ENCODE measurements around the gene HOXA2. TPM values are rescaled to one million over a fixed set of nuclear protein-coding genes. Genes with fewer than 3 reads are reported as not detected.

Gene HOXA2
- total RNA-seq, 2 experiments from 2014 or later, result not detected

- H3K27ac Mint-ChIP-seq, result no peak overlapping the region
- H3K36me3 Mint-ChIP-seq (ENCODE audit: low read depth), result no peaks in the 10 kb centered on the region
- H3K4me1 Mint-ChIP-seq, result no peaks in the 10 kb centered on the region
- ChIA-PET CTCF (interaction anchor here (0.6 kb wide), 2 partner anchors 24 to 403 kb away, joined by 3 read pairs; no protein-coding TSS in a partner anchor), POLR2A (no interaction called here)
- peaks cover 2% of the 10 kb centered on the region for H3K9me3 Mint-ChIP-seq
- no peak overlapping the region for H3K4me3 Mint-ChIP-seq
- peaks cover 41% of the 10 kb centered on the region for H3K27me3 Mint-ChIP-seq
- no peak for DNase-seq
Measured at GRCh38 chr7:27126596-27127327, 24.3 kb upstream of the HOXA2 start.

- Mint-ChIP-seq H3K9me3 (no peaks in the 10 kb centered on the region), H3K27ac (no peak overlapping the region), H3K4me1 (no peaks in the 10 kb centered on the region), H3K4me3 (no peak overlapping the region), H3K27me3 (peaks cover 37% of the 10 kb centered on the region), H3K36me3 (ENCODE audit: low read depth) (no peaks in the 10 kb centered on the region)
- no peak for DNase-seq
- ChIA-PET CTCF (interaction anchor here (0.6 kb wide), 1 partner anchor 402 kb away, joined by 3 read pairs; no protein-coding TSS in a partner anchor), POLR2A (no interaction called here)
Measured at GRCh38 chr7:27125986-27126394, 23.5 kb upstream of the HOXA2 start.

- Mint-ChIP-seq H3K36me3 (ENCODE audit: low read depth) (no peaks in the 10 kb centered on the region), H3K9me3 (no peaks in the 10 kb centered on the region), H3K27ac (no peak overlapping the region), H3K4me3 (no peak overlapping the region), H3K27me3 (peaks cover 37% of the 10 kb centered on the region), H3K4me1 (no peaks in the 10 kb centered on the region)
- POLR2A ChIA-PET, result no interaction called here
- CTCF ChIA-PET, result interaction anchor here (0.6 to 0.7 kb wide), 2 partner anchors 10 to 835 kb away, joined by 3 read pairs; no protein-coding TSS in a partner anchor
- no peak for DNase-seq
Measured at GRCh38 chr7:27124902-27125689, 22.6 kb upstream of the HOXA2 start.

- Mint-ChIP-seq H3K27me3 (peaks cover 34% of the 10 kb centered on the region), H3K27ac (no peak overlapping the region), H3K4me3 (no peak overlapping the region), H3K4me1 (no peaks in the 10 kb centered on the region), H3K9me3 (no peaks in the 10 kb centered on the region), H3K36me3 (ENCODE audit: low read depth) (no peaks in the 10 kb centered on the region)
- ChIA-PET CTCF (interaction anchor here (0.6 to 0.7 kb wide), 2 partner anchors 9 to 834 kb away, joined by 3 read pairs; no protein-coding TSS in a partner anchor), POLR2A (no interaction called here)
- no peak for DNase-seq
Measured at GRCh38 chr7:27124096-27124901, 21.8 kb upstream of the HOXA2 start.

- Mint-ChIP-seq H3K4me1 (no peaks in the 10 kb centered on the region), H3K4me3 (no peak overlapping the region), H3K36me3 (ENCODE audit: low read depth) (no peaks in the 10 kb centered on the region), H3K27me3 (peaks cover 28% of the 10 kb centered on the region), H3K9me3 (no peaks in the 10 kb centered on the region), H3K27ac (no peak overlapping the region)
- ChIA-PET CTCF (no interaction called here), POLR2A (no interaction called here)
- no peak for DNase-seq
Measured at GRCh38 chr7:27123477-27124053, 21.1 kb upstream of the HOXA2 start.

- H3K9me3 Mint-ChIP-seq, result no peaks in the 10 kb centered on the region
Measured at GRCh38 chr7:27123007-27123476, 20.6 kb upstream of the HOXA2 start.

GRCh38 chr7:27122077-27122910 is 19.8 kb upstream of the HOXA2 start:
- H3K27ac Mint-ChIP-seq, result no peak overlapping the region
- POLR2A ChIA-PET, result no interaction called here
- H3K36me3 Mint-ChIP-seq (ENCODE audit: low read depth), result no peaks in the 10 kb centered on the region
- H3K4me3 Mint-ChIP-seq, result no peak overlapping the region
- DNase-seq, result no peak
- no peaks in the 10 kb centered on the region for H3K9me3 Mint-ChIP-seq
- peaks cover 17% of the 10 kb centered on the region for H3K27me3 Mint-ChIP-seq
- no peaks in the 10 kb centered on the region for H3K4me1 Mint-ChIP-seq
- CTCF ChIA-PET, result no interaction called here

More at GRCh38 chr7:27123007-27123476, 20.6 kb upstream of the HOXA2 start:
- POLR2A ChIA-PET, result no interaction called here
- Mint-ChIP-seq H3K4me1 (no peaks in the 10 kb centered on the region), H3K27me3 (peaks cover 24% of the 10 kb centered on the region), H3K36me3 (ENCODE audit: low read depth) (no peaks in the 10 kb centered on the region), H3K27ac (no peak overlapping the region), H3K4me3 (no peak overlapping the region)
- no peak for DNase-seq
- CTCF ChIA-PET, result no interaction called here

GRCh38 chr7:27121684-27122076 is 19.2 kb upstream of the HOXA2 start:
- H3K4me1 Mint-ChIP-seq, result no peaks in the 10 kb centered on the region
- CTCF ChIA-PET, result no interaction called here
- H3K36me3 Mint-ChIP-seq (ENCODE audit: low read depth), result no peaks in the 10 kb centered on the region
- H3K4me3 Mint-ChIP-seq, result no peak overlapping the region
- DNase-seq, result no peak
- peaks cover 11% of the 10 kb centered on the region for H3K27me3 Mint-ChIP-seq
- H3K9me3 Mint-ChIP-seq, result no peaks in the 10 kb centered on the region
- POLR2A ChIA-PET, result no interaction called here
- no peak overlapping the region for H3K27ac Mint-ChIP-seq

- ChIA-PET POLR2A (interaction anchor here (0.6 kb wide), 1 partner anchor 863 kb away, joined by 3 read pairs; no protein-coding TSS in a partner anchor), CTCF (interaction anchor here (1.1 kb wide), 1 partner anchor 12 kb away, joined by 3 read pairs; no protein-coding TSS in a partner anchor)
- DNase-seq, result no peak
- H3K36me3 Mint-ChIP-seq (ENCODE audit: low read depth), result no peaks in the 10 kb centered on the region
- H3K4me3 Mint-ChIP-seq, result no peak overlapping the region
- no peaks in the 10 kb centered on the region for H3K27me3 Mint-ChIP-seq
- H3K4me1 Mint-ChIP-seq, result no peaks in the 10 kb centered on the region
- no peaks in the 10 kb centered on the region for H3K9me3 Mint-ChIP-seq
- H3K27ac Mint-ChIP-seq, result no peak overlapping the region
Measured at GRCh38 chr7:27119412-27119911, 17.0 kb upstream of the HOXA2 start.

GRCh38 chr7:27118580-27118979 is 16.1 kb upstream of the HOXA2 start:
- Mint-ChIP-seq H3K4me1 (no peaks in the 10 kb centered on the region), H3K9me3 (no peaks in the 10 kb centered on the region), H3K27ac (no peak overlapping the region), H3K27me3 (no peaks in the 10 kb centered on the region), H3K36me3 (ENCODE audit: low read depth) (no peaks in the 10 kb centered on the region), H3K4me3 (no peak overlapping the region)
- POLR2A ChIA-PET, result no interaction called here
- CTCF ChIA-PET, result no interaction called here
- no peak for DNase-seq

- Mint-ChIP-seq H3K27me3 (no peaks in the 10 kb centered on the region), H3K9me3 (no peaks in the 10 kb centered on the region), H3K27ac (no peak overlapping the region), H3K36me3 (ENCODE audit: low read depth) (no peaks in the 10 kb centered on the region), H3K4me1 (no peaks in the 10 kb centered on the region), H3K4me3 (no peak overlapping the region)
- ChIA-PET CTCF (no interaction called here), POLR2A (no interaction called here)
- no peak for DNase-seq
Measured at GRCh38 chr7:27117887-27118491, 15.5 kb upstream of the HOXA2 start.

Data from activated CD4-positive, alpha-beta T cell treated with anti-CD3 and anti-CD28 coated beads, Interleukin-2, amount 10 ng/mL, durations not matched to agents 7 days and 5 days (primary cell).